K562 (cell line): ENCODE results near the gene YJU2.
"Not testable (repeated sequence)": the region's sequence is repeated elsewhere in the genome, so short reads cannot be mapped to it uniquely, and the experiment has no call there.

Experiments
- CEBPG ChIP-seq, 3 experiments: fragments of 200-800 bp in 1 of 3; sonication (Bioruptor generic) in 1 of 3; sonication (generic) in 1 of 3; formaldehyde crosslinking in 1 of 3; IDR thresholded peaks in 2 of 3; conservative IDR thresholded peaks in 1 of 3; 2 replicates each; pipeline versions ENCODE4 v1.6.1 to v1.8.0; 2016 to 2022; ENCODE audit warnings: missing compliant biosample characterization in 2 of 3, missing genetic modification characterization in 2 of 3, mild to moderate bottlenecking in 1 of 3, missing genetic modification reagents in 1 of 3
- CTCF ChIP-seq, 3 experiments: IDR thresholded peaks in 2 of 3; conservative IDR thresholded peaks in 1 of 3; 2 replicates each; pipeline ENCODE4 v1.5.1; 2011 to 2012; ENCODE audit warnings: low read length in 3 of 3, mild to moderate bottlenecking in 3 of 3, control low read depth in 2 of 3, improper control_type of control experiment in 1 of 3, inconsistent platforms in 1 of 3, low read depth in 1 of 3, mixed read lengths in 1 of 3, moderate library complexity in 1 of 3; ENCODE audit not compliant: insufficient read depth in 2 of 3
- MAZ ChIP-seq, 2 experiments: fragments of 450-650 bp in 1 of 2; sonication (generic) in 1 of 2; formaldehyde crosslinking; IDR thresholded peaks in 1 of 2; conservative IDR thresholded peaks in 1 of 2; 2 replicates each; pipeline versions ENCODE4 v1.4.0 to v1.5.0; 2020; ENCODE audit warnings: mild to moderate bottlenecking in 1 of 2, missing genetic modification reagents in 1 of 2
- MXI1 ChIP-seq: IDR thresholded peaks from 2 replicates; pipeline ENCODE4 v1.6.1; 2011; ENCODE audit warnings: low read depth, mild to moderate bottlenecking, improper control_type of control experiment, low read length
- PATZ1 ChIP-seq: fragments of 250-450 bp; sonication (Bioruptor Pico); IDR thresholded peaks from 2 replicates; pipeline ENCODE4 v1.5.0; 2020; ENCODE audit warnings: mild to moderate bottlenecking, borderline replicate concordance
- PHF8 ChIP-seq: fragments of 200-600 bp; sonication (generic); IDR thresholded peaks from 2 replicates; pipeline ENCODE4 v1.6.1; 2012; ENCODE audit warnings: mixed run types, mild to moderate bottlenecking, inconsistent platforms, low read length, moderate library complexity, borderline replicate concordance
- POLR2A ChIP-seq: fragments of 450-650 bp; conservative IDR thresholded peaks from 2 replicates; pipeline ENCODE4 v1.6.1; 2016
- PREB ChIP-seq: sonication (generic); formaldehyde crosslinking; IDR thresholded peaks from 2 replicates; pipeline ENCODE4 v1.8.1; 2023; ENCODE audit warnings: mild to moderate bottlenecking, missing genetic modification reagents
- SPI1 ChIP-seq: IDR thresholded peaks from 2 replicates; pipeline ENCODE4 v1.6.1; 2011; ENCODE audit warnings: low read depth, low read length, control low read depth, borderline replicate concordance
- TCF7L2 ChIP-seq: fragments of 150-350 bp; IDR thresholded peaks from 2 replicates; pipeline ENCODE4 v1.6.1; 2016; ENCODE audit warnings: low read depth, mild to moderate bottlenecking, low read length, moderate library complexity
- TF ChIP-seq, protein P1 (sequence below): sonication (generic); formaldehyde crosslinking; IDR thresholded peaks from 2 replicates; pipeline ENCODE4 v1.8.1; 2022; ENCODE audit warnings: missing genetic modification reagents

GRCh38 chr19:4232139-4232538 is 14.7 kb upstream of the YJU2 start:
- not testable (repeated sequence) for TF ChIP-seq CTCF (IDR thresholded peaks at IDR 0.05 in 2 of 3, conservative IDR thresholded peaks at IDR 0.05 in 1 of 3; ENCODE audit: insufficient read depth in 2 of 3, low read depth in 1 of 3, low read length in 3 of 3); MAZ (CRISPR knock-in tag; conservative IDR thresholded peaks at IDR 0.05 in 1 of 2, IDR thresholded peaks at IDR 0.05 in 1 of 2); PATZ1 (CRISPR knock-in tag); PREB (CRISPR knock-in tag); TCF7L2; PHF8; CEBPG (CRISPR knock-in tag; IDR thresholded peaks at IDR 0.05); CEBPG (tag; conservative IDR thresholded peaks at IDR 0.05 in 1 of 2, IDR thresholded peaks at IDR 0.05 in 1 of 2); MXI1; SPI1; POLR2A
- TF ChIP-seq, protein P1, sequence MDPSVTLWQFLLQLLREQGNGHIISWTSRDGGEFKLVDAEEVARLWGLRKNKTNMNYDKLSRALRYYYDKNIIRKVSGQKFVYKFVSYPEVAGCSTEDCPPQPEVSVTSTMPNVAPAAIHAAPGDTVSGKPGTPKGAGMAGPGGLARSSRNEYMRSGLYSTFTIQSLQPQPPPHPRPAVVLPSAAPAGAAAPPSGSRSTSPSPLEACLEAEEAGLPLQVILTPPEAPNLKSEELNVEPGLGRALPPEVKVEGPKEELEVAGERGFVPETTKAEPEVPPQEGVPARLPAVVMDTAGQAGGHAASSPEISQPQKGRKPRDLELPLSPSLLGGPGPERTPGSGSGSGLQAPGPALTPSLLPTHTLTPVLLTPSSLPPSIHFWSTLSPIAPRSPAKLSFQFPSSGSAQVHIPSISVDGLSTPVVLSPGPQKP (CRISPR knock-in tag), result not testable (repeated sequence)
